Hepatocyte (in vitro differentiated cells): Measurements from ENCODE around the gene SH3RF1. TPM values are rescaled to one million over a fixed set of nuclear protein-coding genes. Genes with fewer than 3 reads are reported as not detected.

Experiments
- DNase-seq: peaks from one replicate; pipeline ENCODE4 v3.0.0-alpha.2; 2016; ENCODE audit warnings: low spot score
- H2AFZ ChIP-seq: fragments of 200-600 bp; sonication (generic); 2 replicates; pipeline ENCODE4 v1.6.0; 2016; ENCODE audit warnings: antibody characterized with exemption, mild to moderate bottlenecking
- H3K27ac ChIP-seq: fragments of 200-600 bp; sonication (generic); 2 replicates; pipeline ENCODE4 v1.5.1; 2016; ENCODE audit warnings: mild to moderate bottlenecking
- H3K27me3 ChIP-seq: fragments of 200-600 bp; sonication (generic); 2 replicates; pipeline ENCODE4 v1.6.1; 2016
- H3K36me3 ChIP-seq: fragments of 200-600 bp; sonication (generic); replicated peaks from 2 replicates; pipeline ENCODE4 v1.5.1; 2016; ENCODE audit warnings: low read depth; ENCODE audit not compliant: insufficient read depth
- H3K4me1 ChIP-seq: fragments of 200-600 bp; sonication (generic); 2 replicates; pipeline ENCODE4 v1.5.1; 2016; ENCODE audit warnings: mild to moderate bottlenecking, moderate library complexity; ENCODE audit not compliant: insufficient read depth
- H3K4me2 ChIP-seq: fragments of 200-600 bp; sonication (generic); 2 replicates; pipeline ENCODE4 v1.6.0; 2016
- H3K4me3 ChIP-seq: fragments of 200-600 bp; sonication (generic); 2 replicates; pipeline ENCODE4 v1.5.1; 2016; ENCODE audit warnings: mild to moderate bottlenecking
- H3K79me2 ChIP-seq: fragments of 200-600 bp; sonication (generic); 2 replicates; pipeline ENCODE4 v1.6.0; 2017; ENCODE audit warnings: mild to moderate bottlenecking
- H3K9me2 ChIP-seq: fragments of 200-600 bp; sonication (generic); replicated peaks from 2 replicates; pipeline ENCODE4 v1.6.0; 2017; ENCODE audit warnings: mild to moderate bottlenecking; ENCODE audit not compliant: insufficient read depth
- H3K9me3 ChIP-seq: fragments of 200-600 bp; sonication (generic); 2 replicates; pipeline ENCODE4 v1.5.1; 2016; ENCODE audit warnings: low read depth, mild to moderate bottlenecking
- H4K20me1 ChIP-seq: fragments of 200-600 bp; sonication (generic); 2 replicates; pipeline ENCODE4 v1.6.0; 2016; ENCODE audit warnings: mild to moderate bottlenecking; ENCODE audit not compliant: insufficient read depth, poor library complexity, severe bottlenecking
- EZH2 ChIP-seq: fragments of 200-600 bp; sonication (generic); IDR thresholded peaks from 2 replicates; pipeline ENCODE4 v1.6.1; 2016; ENCODE audit warnings: antibody characterized with exemption, mild to moderate bottlenecking, borderline replicate concordance
- EZH2phosphoT487 ChIP-seq: fragments of 200-600 bp; sonication (generic); IDR thresholded peaks from one replicate; pipeline ENCODE4 v1.6.1; 2018; ENCODE audit warnings: antibody characterized with exemption, mild to moderate bottlenecking, low read depth, moderate library complexity; ENCODE audit not compliant: unreplicated experiment, severe bottlenecking
- WGBS: methylation state at CpG from one replicate; pipeline ENCODE4 v1.1.6; 2016; ENCODE audit warnings: low lambda C conversion rate; ENCODE audit errors: missing lambda C conversion rate; 5-methylcytosine and 5-hydroxymethylcytosine counted together
- polyA plus RNA-seq: library from polyadenylated mRNA; unstranded; fragments of >200 nt; fragmentation: Nextera tagmentation; extraction: Ambion mirVana; gene quantifications from 2 replicates; pipeline ENCODE4 v1.2.1, GENCODE V29; 2016
- total RNA-seq: library from RNA; depleted of rRNA; stranded (reverse); fragments of >200 nt; gene quantifications from 2 replicates; pipeline ENCODE4 v1.2.3, GENCODE V29; 2014
- TF ChIP-seq, protein P1 (sequence below): fragments of 200-600 bp; sonication (generic); IDR thresholded peaks from 2 replicates; pipeline ENCODE4 v1.5.1; 2016; ENCODE audit warnings: antibody characterized with exemption, mild to moderate bottlenecking; ENCODE audit not compliant: poor library complexity

Gene SH3RF1
- total and polyA plus RNA-seq, 2 experiments from 2014 or later = 15.5 to 16.4 TPM

DNA sequence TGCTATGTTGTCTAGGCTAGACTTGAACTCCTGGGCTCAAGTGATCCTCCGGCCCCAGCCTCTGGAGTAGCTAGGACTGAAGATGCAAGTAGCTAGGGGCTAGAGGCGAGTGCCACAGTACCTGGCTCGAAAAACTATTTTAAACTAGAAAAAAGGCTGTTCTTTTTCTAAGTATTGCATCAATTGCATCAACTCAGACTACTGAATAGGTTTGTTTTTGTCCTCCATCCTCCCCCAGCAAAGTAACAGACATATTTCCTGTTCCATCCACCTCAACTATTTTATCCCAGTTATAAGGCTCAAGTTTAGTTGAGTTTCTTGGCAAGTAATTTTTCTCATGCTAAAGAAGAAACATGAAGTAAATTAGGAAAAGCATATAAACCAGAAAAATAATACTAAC, 4.1 kb downstream of the SH3RF1 start:
- peaks cover 77% of the 10 kb centered on the region for H3K79me2 ChIP-seq
- H3K4me1 ChIP-seq = peaks cover 19% of the 10 kb centered on the region
- H4K20me1 ChIP-seq = peaks cover 14% of the 10 kb centered on the region
- no peak overlapping the region for H3K4me3 ChIP-seq
- peak overlapping the region; percentile 83 for H3K4me2 ChIP-seq
- no peaks in the 10 kb centered on the region for H3K9me2 ChIP-seq
- WGBS = 91% methylated on average over 3 of the region's 3 CpGs
- H2AFZ ChIP-seq = no peak overlapping the region
- TF ChIP-seq EZH2 (no peak), EZH2phosphoT487 (no peak)
- TF ChIP-seq, protein P1, sequence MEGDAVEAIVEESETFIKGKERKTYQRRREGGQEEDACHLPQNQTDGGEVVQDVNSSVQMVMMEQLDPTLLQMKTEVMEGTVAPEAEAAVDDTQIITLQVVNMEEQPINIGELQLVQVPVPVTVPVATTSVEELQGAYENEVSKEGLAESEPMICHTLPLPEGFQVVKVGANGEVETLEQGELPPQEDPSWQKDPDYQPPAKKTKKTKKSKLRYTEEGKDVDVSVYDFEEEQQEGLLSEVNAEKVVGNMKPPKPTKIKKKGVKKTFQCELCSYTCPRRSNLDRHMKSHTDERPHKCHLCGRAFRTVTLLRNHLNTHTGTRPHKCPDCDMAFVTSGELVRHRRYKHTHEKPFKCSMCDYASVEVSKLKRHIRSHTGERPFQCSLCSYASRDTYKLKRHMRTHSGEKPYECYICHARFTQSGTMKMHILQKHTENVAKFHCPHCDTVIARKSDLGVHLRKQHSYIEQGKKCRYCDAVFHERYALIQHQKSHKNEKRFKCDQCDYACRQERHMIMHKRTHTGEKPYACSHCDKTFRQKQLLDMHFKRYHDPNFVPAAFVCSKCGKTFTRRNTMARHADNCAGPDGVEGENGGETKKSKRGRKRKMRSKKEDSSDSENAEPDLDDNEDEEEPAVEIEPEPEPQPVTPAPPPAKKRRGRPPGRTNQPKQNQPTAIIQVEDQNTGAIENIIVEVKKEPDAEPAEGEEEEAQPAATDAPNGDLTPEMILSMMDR = no peak
- no peaks in the 10 kb centered on the region for H3K27me3 ChIP-seq
- no peak for DNase-seq
- H3K9me3 ChIP-seq = no peaks in the 10 kb centered on the region
- H3K27ac ChIP-seq = peak overlapping the region; percentile 94
- no peaks in the 10 kb centered on the region for H3K36me3 ChIP-seq

- Histone ChIP-seq H3K27ac (peak overlapping the region; percentile 15), H3K4me2 (peak overlapping the region; percentile 83), H3K4me3 (no peak overlapping the region), H3K9me3 (no peaks in the 10 kb centered on the region), H3K36me3 (no peaks in the 10 kb centered on the region), H2AFZ (no peak overlapping the region), H3K9me2 (no peaks in the 10 kb centered on the region), H3K27me3 (no peaks in the 10 kb centered on the region), H3K79me2 (peaks cover 83% of the 10 kb centered on the region), H3K4me1 (peaks cover 19% of the 10 kb centered on the region), H4K20me1 (peaks cover 15% of the 10 kb centered on the region)
- DNase-seq = no peak
- TF ChIP-seq, protein P1 = no peak
- TF ChIP-seq EZH2phosphoT487 (no peak), EZH2 (no peak)
- 68% methylated on average over 4 of the region's 4 CpGs for WGBS
These were observed 4.7 kb downstream of the SH3RF1 start for GRCh38 chr4:169266081-169266480.

DNA sequence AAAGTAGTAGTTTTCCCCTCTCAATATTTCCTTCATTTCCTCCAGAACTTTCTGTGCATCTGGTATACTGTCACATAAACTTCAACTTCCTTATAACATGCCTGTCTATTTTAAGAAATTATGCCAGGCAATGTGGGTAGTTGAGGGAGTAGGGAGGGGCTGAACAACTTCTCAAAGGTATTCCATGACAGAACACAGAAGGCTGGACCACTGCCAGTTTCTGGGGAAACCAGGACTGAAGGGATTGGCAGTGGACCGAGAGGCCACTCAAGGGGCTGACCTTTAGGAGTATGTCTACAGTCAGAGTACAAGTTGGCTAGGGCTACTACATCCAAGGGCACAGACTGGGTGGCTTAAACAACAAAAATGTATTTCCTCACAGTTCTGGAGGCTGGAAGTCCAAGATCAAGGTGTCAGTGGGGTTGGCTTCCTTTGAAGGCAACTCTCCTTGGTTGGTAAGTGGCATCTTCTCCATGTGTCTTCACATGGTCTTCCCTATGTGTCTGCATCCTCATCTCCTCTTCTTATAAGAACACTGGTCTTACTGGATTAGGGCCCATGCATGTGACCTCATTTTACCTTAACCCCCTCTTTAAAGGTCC, 6.9 kb downstream of the SH3RF1 start:
- H3K4me1 ChIP-seq = peaks cover 24% of the 10 kb centered on the region
- no peak for DNase-seq
- H3K27me3 ChIP-seq = no peaks in the 10 kb centered on the region
- WGBS = 100% methylated on average over 1 of the region's 1 CpG
- H3K9me3 ChIP-seq = no peaks in the 10 kb centered on the region
- H3K79me2 ChIP-seq = peaks cover 100% of the 10 kb centered on the region
- no peaks in the 10 kb centered on the region for H3K9me2 ChIP-seq
- no peak overlapping the region for H2AFZ ChIP-seq
- H3K4me2 ChIP-seq = no peak overlapping the region
- H3K36me3 ChIP-seq = no peaks in the 10 kb centered on the region
- H4K20me1 ChIP-seq = peaks cover 19% of the 10 kb centered on the region
- TF ChIP-seq EZH2 = no peak
- TF ChIP-seq, protein P1 = no peak
- TF ChIP-seq EZH2phosphoT487 = no peak
- H3K4me3 ChIP-seq = no peak overlapping the region
- no peak overlapping the region for H3K27ac ChIP-seq
